CD14-positive monocyte (primary cell): ENCODE results near the gene EEIG1. TPM values are rescaled to one million over a fixed set of nuclear protein-coding genes. Genes with fewer than 3 reads are reported as not detected.

Experiments
- DNase-seq, 3 donors: peaks; one replicate each; pipeline ENCODE4 v3.0.0-alpha.2; 2011 to 2022
- H2AFZ ChIP-seq: 2 replicates; pipeline ENCODE4 v1.6.0; 2012; ENCODE audit warnings: mild to moderate bottlenecking, low read depth, low read length, inconsistent platforms; ENCODE audit not compliant: insufficient read depth, poor library complexity, severe bottlenecking
- H3K27ac ChIP-seq, 2 donors: 1 replicate in 1 of 2; 2 replicates in 1 of 2; pipeline ENCODE4 v1.5.1; 2012 to 2013; ENCODE audit warnings: low read length in 2 of 2, control low read depth in 1 of 2, inconsistent platforms in 1 of 2, low read depth in 1 of 2, mild to moderate bottlenecking in 1 of 2
- H3K27me3 ChIP-seq, 2 donors: one replicate each; pipeline versions ENCODE4 v1.6.0 to v1.6.1; 2011 to 2013; ENCODE audit warnings: low read length in 2 of 2; ENCODE audit not compliant: control insufficient read depth in 2 of 2, insufficient read depth in 2 of 2
- H3K36me3 ChIP-seq, 2 donors: replicated peaks in 1 of 2; 1 replicate in 1 of 2; 2 replicates in 1 of 2; pipeline versions ENCODE4 v1.5.1 to v1.6.1; 2012 to 2013; ENCODE audit warnings: low read length in 2 of 2, control low read depth in 1 of 2, inconsistent platforms in 1 of 2, mild to moderate bottlenecking in 1 of 2; ENCODE audit not compliant: insufficient read depth in 2 of 2, control insufficient read depth in 1 of 2
- H3K4me1 ChIP-seq, 2 donors: 1 replicate in 1 of 2; 2 replicates in 1 of 2; pipeline versions ENCODE4 v1.5.1 to v1.6.1; 2012 to 2013; ENCODE audit warnings: low read length in 2 of 2, control low read depth in 1 of 2, inconsistent platforms in 1 of 2, mild to moderate bottlenecking in 1 of 2, moderate library complexity in 1 of 2; ENCODE audit not compliant: insufficient read depth in 2 of 2, control insufficient read depth in 1 of 2
- H3K4me2 ChIP-seq: replicated peaks from 2 replicates; pipeline ENCODE3; 2012; ENCODE audit warnings: low read length, moderate library complexity, mild to moderate bottlenecking; ENCODE audit not compliant: poor library complexity, severe bottlenecking; ENCODE audit errors: extremely low read depth
- H3K4me3 ChIP-seq, 3 experiments: fragments of 200-600 bp in 1 of 3; sonication (generic) in 1 of 3; replicated peaks in 1 of 3; 1 replicate in 2 of 3; 2 replicates in 1 of 3; pipeline ENCODE4 v1.5.1; 2011 to 2013; ENCODE audit warnings: low read length in 3 of 3, mild to moderate bottlenecking in 3 of 3, control low read depth in 2 of 3, low read depth in 2 of 3, inconsistent platforms in 1 of 3, moderate library complexity in 1 of 3
- H3K79me2 ChIP-seq: 2 replicates; pipeline ENCODE4 v1.6.0; 2012; ENCODE audit warnings: mild to moderate bottlenecking, control low read depth, inconsistent platforms, low read length, moderate library complexity; ENCODE audit not compliant: insufficient read depth
- H3K9ac ChIP-seq: 2 replicates; pipeline ENCODE4 v1.6.0; 2017; ENCODE audit warnings: low read length, mild to moderate bottlenecking; ENCODE audit not compliant: insufficient read depth, poor library complexity, severe bottlenecking
- H3K9me3 ChIP-seq, 2 donors: replicated peaks in 1 of 2; 1 replicate in 1 of 2; 2 replicates in 1 of 2; pipeline versions ENCODE4 v1.5.1 to v1.6.1; 2012 to 2013; ENCODE audit warnings: low read length in 2 of 2, control low read depth in 1 of 2; ENCODE audit not compliant: control insufficient read depth in 1 of 2, insufficient read depth in 1 of 2
- H4K20me1 ChIP-seq: 2 replicates; pipeline ENCODE4 v1.6.0; 2012; ENCODE audit warnings: mild to moderate bottlenecking, low read length, control low read depth, moderate library complexity; ENCODE audit not compliant: insufficient read depth
- H3K27ac Mint-ChIP-seq, 7 donors: one replicate each; pipeline ENCODE4 v1.8.0; 2020; ENCODE audit warnings: mild to moderate bottlenecking in 7 of 7, mixed read lengths in 7 of 7, moderate library complexity in 6 of 7, inconsistent platforms in 2 of 7
- H3K27me3 Mint-ChIP-seq, 3 donors: one replicate each; pipeline ENCODE4 v1.8.0; 2021 to 2022; ENCODE audit warnings: low read depth in 3 of 3, mild to moderate bottlenecking in 3 of 3, mixed read lengths in 3 of 3, moderate library complexity in 3 of 3, inconsistent platforms in 1 of 3
- H3K36me3 Mint-ChIP-seq, 2 donors: one replicate each; pipeline ENCODE4 v1.8.0; 2020; ENCODE audit warnings: mixed read lengths in 2 of 2, inconsistent platforms in 1 of 2, mild to moderate bottlenecking in 1 of 2
- H3K4me1 Mint-ChIP-seq: one replicate; pipeline ENCODE4 v1.8.0; 2020; ENCODE audit warnings: mild to moderate bottlenecking, mixed read lengths
- H3K4me3 Mint-ChIP-seq, 2 donors: one replicate each; pipeline ENCODE4 v1.8.0; 2020; ENCODE audit warnings: mild to moderate bottlenecking in 2 of 2, mixed read lengths in 2 of 2, moderate library complexity in 1 of 2
- H3K9me3 Mint-ChIP-seq, 7 donors: one replicate each; pipeline ENCODE4 v1.8.0; 2020 to 2022; ENCODE audit warnings: mixed read lengths in 7 of 7, mild to moderate bottlenecking in 6 of 7, moderate library complexity in 6 of 7, inconsistent platforms in 2 of 7
- WGBS: methylation state at CpG from one replicate; pipeline ENCODE4 v1.1.5; 2013; ENCODE audit warnings: missing lambda C conversion rate; ENCODE audit not compliant: insufficient coverage; 5-methylcytosine and 5-hydroxymethylcytosine counted together
- intact Hi-C, 2 donors: fragments of 100-400 bp; cut with micrococcal nuclease; formaldehyde crosslinking; loops; one replicate each; pipeline versions ENCODE4 v1.15.0 to v1.15.1; 2023
- polyA plus RNA-seq, 3 donors: library from polyadenylated mRNA; depleted of rRNA in 1 of 3; unstranded in 2 of 3; stranded (reverse) in 1 of 3; fragments of 300-500 nt in 2 of 3; fragments of >200 nt in 1 of 3; fragmentation: Illumina TruSeq in 2 of 3; gene quantifications; 1 replicate in 2 of 3; 2 replicates in 1 of 3; pipeline ENCODE4 v1.2.3, GENCODE V29; 2012 to 2021
- TF ChIP-seq, protein P1 (sequence below): fragments of 200-600 bp; IDR thresholded peaks from one replicate; pipeline ENCODE4 v1.8.0; 2022; ENCODE audit warnings: antibody characterized with exemption, mild to moderate bottlenecking

The EEIG1 gene
- polyA plus RNA-seq, 3 donors = 0.86 to 2.3 (median 2.1) TPM

DNA sequence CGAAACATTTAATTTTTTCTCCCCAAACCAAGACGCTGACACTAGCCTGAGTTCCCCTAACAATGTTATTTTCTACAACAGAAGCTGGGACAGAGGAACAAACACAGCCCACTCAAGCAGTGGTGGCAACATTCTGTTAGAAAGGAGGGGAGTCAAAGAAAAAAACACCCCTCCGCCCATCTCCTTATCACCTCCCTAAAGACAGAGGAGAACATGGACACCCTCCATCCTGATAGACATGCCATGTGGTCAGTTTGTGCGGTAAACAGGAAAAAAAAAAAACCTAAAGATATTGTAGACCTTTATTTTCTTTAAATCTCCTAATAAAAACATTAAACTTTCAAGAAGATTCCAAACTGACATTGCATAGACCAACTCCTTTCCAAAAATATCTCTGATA is 40.2 kb downstream of the EEIG1 start:
- no peak overlapping the region for H3K9ac ChIP-seq
- WGBS = 100% methylated on average over 1 of the region's 4 CpGs
- intact Hi-C loops = loop anchor here (5.0 to 10.0 kb wide), 2 partner anchors 144 to 177 kb away; no protein-coding TSS in a partner anchor
- no peaks in the 10 kb centered on the region for H3K27me3 ChIP-seq
- H3K27ac Mint-ChIP-seq = no peak overlapping the region
- no peak overlapping the region for H2AFZ ChIP-seq
- H3K79me2 ChIP-seq = peaks cover 20% of the 10 kb centered on the region
- peaks cover 9 to 13% of the 10 kb centered on the region in 2 donors for H3K36me3 Mint-ChIP-seq
- H3K9me3 Mint-ChIP-seq = no peaks in the 10 kb centered on the region
- DNase-seq = no peak
- H3K4me1 Mint-ChIP-seq = peaks cover 38% of the 10 kb centered on the region
- peaks cover 32 to 38% of the 10 kb centered on the region in 2 donors for H3K4me1 ChIP-seq
- H3K36me3 ChIP-seq = peaks cover 0 to 1% of the 10 kb centered on the region in 2 donors
- H3K4me3 Mint-ChIP-seq = no peak overlapping the region
- H3K27ac ChIP-seq = no peak overlapping the region
- H3K9me3 ChIP-seq = no peaks in the 10 kb centered on the region
- no peak overlapping the region for H3K4me3 ChIP-seq
- H4K20me1 ChIP-seq = peaks cover 15% of the 10 kb centered on the region
- TF ChIP-seq, protein P1, sequence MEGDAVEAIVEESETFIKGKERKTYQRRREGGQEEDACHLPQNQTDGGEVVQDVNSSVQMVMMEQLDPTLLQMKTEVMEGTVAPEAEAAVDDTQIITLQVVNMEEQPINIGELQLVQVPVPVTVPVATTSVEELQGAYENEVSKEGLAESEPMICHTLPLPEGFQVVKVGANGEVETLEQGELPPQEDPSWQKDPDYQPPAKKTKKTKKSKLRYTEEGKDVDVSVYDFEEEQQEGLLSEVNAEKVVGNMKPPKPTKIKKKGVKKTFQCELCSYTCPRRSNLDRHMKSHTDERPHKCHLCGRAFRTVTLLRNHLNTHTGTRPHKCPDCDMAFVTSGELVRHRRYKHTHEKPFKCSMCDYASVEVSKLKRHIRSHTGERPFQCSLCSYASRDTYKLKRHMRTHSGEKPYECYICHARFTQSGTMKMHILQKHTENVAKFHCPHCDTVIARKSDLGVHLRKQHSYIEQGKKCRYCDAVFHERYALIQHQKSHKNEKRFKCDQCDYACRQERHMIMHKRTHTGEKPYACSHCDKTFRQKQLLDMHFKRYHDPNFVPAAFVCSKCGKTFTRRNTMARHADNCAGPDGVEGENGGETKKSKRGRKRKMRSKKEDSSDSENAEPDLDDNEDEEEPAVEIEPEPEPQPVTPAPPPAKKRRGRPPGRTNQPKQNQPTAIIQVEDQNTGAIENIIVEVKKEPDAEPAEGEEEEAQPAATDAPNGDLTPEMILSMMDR = no peak
- no peak overlapping the region for H3K4me2 ChIP-seq
- H3K27me3 Mint-ChIP-seq = peaks cover 0 to 3% (median 0%) of the 10 kb centered on the region in 3 donors

DNA sequence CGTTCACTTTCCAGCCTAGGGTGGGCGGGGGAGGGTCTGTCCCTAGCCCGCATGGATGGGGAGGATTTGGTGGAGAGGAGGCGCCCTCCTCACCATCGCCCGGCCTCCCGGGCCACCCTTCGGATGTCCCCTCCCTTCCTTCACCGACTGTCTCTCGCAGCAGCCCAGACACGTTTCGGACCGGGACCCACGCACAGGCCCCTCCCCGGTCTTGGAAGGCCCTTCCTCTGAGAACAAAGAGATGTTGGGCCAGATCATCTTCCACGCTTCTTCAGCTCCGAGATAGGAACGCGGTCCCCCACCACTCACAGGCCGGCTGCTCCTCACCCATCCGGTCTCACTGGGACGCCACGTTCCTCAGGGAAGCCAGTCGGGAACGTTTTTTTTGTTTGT is 42.5 kb downstream of the EEIG1 start:
- Histone ChIP-seq H3K79me2 (peaks cover 24% of the 10 kb centered on the region), H3K4me3 (peak overlapping the region in 1 of 3 experiments; percentile 89), H4K20me1 (peaks cover 30% of the 10 kb centered on the region), H3K27ac (no peak overlapping the region), H3K4me1 (peaks cover 31 to 38% of the 10 kb centered on the region in 2 donors), H3K9me3 (no peaks in the 10 kb centered on the region), H3K36me3 (peaks cover 2 to 9% of the 10 kb centered on the region in 2 donors), H3K9ac (peak overlapping the region; percentile 68), H2AFZ (peak overlapping the region; percentile 89), H3K4me2 (peak overlapping the region; percentile 93), H3K27me3 (no peaks in the 10 kb centered on the region)
- Mint-ChIP-seq H3K4me3 (no peak overlapping the region), H3K9me3 (no peaks in the 10 kb centered on the region), H3K4me1 (peaks cover 43% of the 10 kb centered on the region), H3K27ac (no peak overlapping the region), H3K36me3 (peaks cover 11 to 30% of the 10 kb centered on the region in 2 donors), H3K27me3 (peaks cover 0 to 3% (median 2%) of the 10 kb centered on the region in 3 donors)
- TF ChIP-seq, protein P1 = no peak
- intact Hi-C loops = no loop called here
- no peak for DNase-seq
- WGBS = 84% methylated on average over 12 of the region's 25 CpGs
